ENCODE data around the gene KPNA6.

The KPNA6 gene

GRCh38 chr1:32221581-32221979 is 113.7 kb downstream of the KPNA6 start:
- DNase-seq, result no peak

GRCh38 chr1:32221980-32222755 is 114.3 kb downstream of the KPNA6 start, which contains the start of the genes EIF3I and TMEM234:
Gene EIF3I (plus strand): TSS chr1:32222407. CDS start chr1:32222442, 35 bp downstream.
Gene TMEM234 (minus strand): TSS chr1:32222353. CDS start chr1:32222322, 31 bp downstream.
- DNase-seq, result peak; percentile 81

- no peak for DNase-seq
Observed at GRCh38 chr1:32223683-32224082, 115.8 kb downstream of the KPNA6 start.

GRCh38 chr1:32224285-32224684 is 116.4 kb downstream of the KPNA6 start:
- no peak for DNase-seq
